HL-60 (cell line): ENCODE measurements around the gene DMD.

ENCODE experiments used
- DNase-seq, 2 experiments: peaks; one replicate each; pipeline ENCODE4 v3.0.0-alpha.2; 2010 to 2020; ENCODE audit warnings: low read depth in 1 of 2, low spot score in 1 of 2
- H3K27ac ChIP-seq: fragments of 250-450 bp; sonication (Bioruptor Pico); replicated peaks from 2 replicates; pipeline ENCODE4 v1.5.1; 2020; ENCODE audit warnings: mild to moderate bottlenecking, moderate library complexity
- H3K27me3 ChIP-seq: fragments of 250-450 bp; sonication (Bioruptor Pico); 2 replicates; pipeline ENCODE4 v1.5.1; 2021; ENCODE audit warnings: mild to moderate bottlenecking, moderate library complexity; ENCODE audit not compliant: insufficient read depth, poor library complexity, severe bottlenecking
- H3K4me3 ChIP-seq: replicated peaks from 2 replicates; pipeline ENCODE4 v1.5.1; 2011; ENCODE audit warnings: mild to moderate bottlenecking, control low read depth, low read length; ENCODE audit not compliant: insufficient read depth
- GABPA ChIP-seq: IDR thresholded peaks from 2 replicates; pipeline ENCODE4 v1.6.1; 2012; ENCODE audit warnings: low read depth
- POLR2AphosphoS5 ChIP-seq: IDR thresholded peaks from 2 replicates; pipeline ENCODE4 v1.6.1; 2012; ENCODE audit warnings: low read depth
- REST ChIP-seq: IDR thresholded peaks from 2 replicates; pipeline ENCODE4 v1.6.1; 2012; ENCODE audit warnings: low read depth; ENCODE audit not compliant: insufficient replicate concordance
- SPI1 ChIP-seq: IDR thresholded peaks from 2 replicates; pipeline ENCODE4 v1.6.1; 2012; ENCODE audit warnings: low read depth, mild to moderate bottlenecking, borderline replicate concordance
- TF ChIP-seq, protein P1 (sequence below): IDR thresholded peaks from one replicate; pipeline ENCODE4 v1.5.1; 2011; ENCODE audit warnings: low read length, control low read depth, inconsistent platforms; ENCODE audit not compliant: insufficient read depth

DMD gene

DNA sequence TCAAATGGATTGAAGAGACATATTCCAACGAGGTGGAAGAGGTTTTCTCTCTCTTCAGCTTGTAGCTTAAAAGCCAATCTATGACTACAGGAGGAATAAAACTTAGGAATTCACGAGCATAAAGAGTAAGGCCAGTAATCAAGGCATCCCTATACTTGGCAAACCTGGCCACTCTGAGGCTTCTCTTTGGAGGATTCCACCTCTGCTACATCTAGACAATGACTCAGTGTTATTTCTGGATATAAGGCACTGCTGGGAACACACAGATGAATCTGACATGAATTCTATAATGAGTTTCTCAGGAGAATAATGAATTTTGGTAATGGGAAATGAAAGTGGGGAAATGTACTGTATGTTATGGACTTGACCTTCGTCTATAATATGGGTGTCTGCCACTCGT lies 1123.7 kb downstream of the DMD start:
- H3K27ac ChIP-seq, result no peak overlapping the region
- no peak for DNase-seq
- TF ChIP-seq REST, result no peak
- TF ChIP-seq, protein P1, sequence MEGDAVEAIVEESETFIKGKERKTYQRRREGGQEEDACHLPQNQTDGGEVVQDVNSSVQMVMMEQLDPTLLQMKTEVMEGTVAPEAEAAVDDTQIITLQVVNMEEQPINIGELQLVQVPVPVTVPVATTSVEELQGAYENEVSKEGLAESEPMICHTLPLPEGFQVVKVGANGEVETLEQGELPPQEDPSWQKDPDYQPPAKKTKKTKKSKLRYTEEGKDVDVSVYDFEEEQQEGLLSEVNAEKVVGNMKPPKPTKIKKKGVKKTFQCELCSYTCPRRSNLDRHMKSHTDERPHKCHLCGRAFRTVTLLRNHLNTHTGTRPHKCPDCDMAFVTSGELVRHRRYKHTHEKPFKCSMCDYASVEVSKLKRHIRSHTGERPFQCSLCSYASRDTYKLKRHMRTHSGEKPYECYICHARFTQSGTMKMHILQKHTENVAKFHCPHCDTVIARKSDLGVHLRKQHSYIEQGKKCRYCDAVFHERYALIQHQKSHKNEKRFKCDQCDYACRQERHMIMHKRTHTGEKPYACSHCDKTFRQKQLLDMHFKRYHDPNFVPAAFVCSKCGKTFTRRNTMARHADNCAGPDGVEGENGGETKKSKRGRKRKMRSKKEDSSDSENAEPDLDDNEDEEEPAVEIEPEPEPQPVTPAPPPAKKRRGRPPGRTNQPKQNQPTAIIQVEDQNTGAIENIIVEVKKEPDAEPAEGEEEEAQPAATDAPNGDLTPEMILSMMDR, result no peak
- H3K4me3 ChIP-seq, result no peak overlapping the region
- no peaks in the 10 kb centered on the region for H3K27me3 ChIP-seq

DNA sequence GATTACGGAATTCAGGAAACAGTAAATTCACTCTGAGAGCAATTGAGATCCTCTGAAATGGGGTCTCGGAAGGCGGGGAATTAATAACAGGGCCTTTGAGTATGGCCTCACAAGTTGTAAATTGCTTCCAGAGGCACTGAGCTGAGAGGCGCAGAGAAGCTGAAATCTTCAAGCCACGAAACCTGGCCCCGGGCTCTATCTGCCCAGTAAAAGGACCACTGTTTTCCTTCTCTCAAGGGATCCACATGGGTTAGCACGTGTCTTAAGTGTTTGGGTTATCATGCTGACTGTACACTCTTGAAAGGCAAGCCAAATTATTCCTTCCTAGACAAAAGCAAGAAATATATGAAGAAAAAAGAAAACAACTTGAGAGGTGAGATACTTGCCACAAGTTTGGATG lies 1126.6 kb downstream of the DMD start:
- TF ChIP-seq, protein P1, result no peak
- TF ChIP-seq POLR2AphosphoS5 (no peak), GABPA (no peak), REST (no peak), SPI1 (no peak)
- H3K27ac ChIP-seq, result no peak overlapping the region
- no peak overlapping the region for H3K4me3 ChIP-seq
- DNase-seq, result no peak
- no peaks in the 10 kb centered on the region for H3K27me3 ChIP-seq

DNA sequence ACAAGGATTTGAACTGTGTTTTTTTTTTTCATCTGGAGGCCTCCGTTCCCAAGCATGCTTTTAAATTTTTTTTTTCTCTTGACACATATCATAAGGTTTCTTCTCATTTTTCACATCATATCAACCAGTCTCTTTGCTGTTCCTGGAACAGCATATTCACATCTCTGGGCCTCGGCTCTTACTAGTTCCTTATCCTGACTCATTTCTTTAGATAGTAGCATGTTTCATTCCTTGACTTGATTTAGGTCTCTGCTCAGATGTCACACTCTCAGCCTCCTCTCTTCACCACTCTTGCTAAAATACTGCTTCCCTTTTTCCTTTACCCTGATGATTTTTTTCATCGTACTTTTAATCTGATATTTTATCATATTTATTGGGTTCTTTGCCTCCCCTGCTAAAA lies 1163.1 kb downstream of the DMD start:
- no peak for DNase-seq

More for the DNA sequence above, 1163.1 kb downstream of the DMD start:
- TF ChIP-seq SPI1 (no peak), POLR2AphosphoS5 (no peak), GABPA (no peak), REST (no peak)
- TF ChIP-seq, protein P1, result no peak
- H3K27ac ChIP-seq, result no peak overlapping the region
- no peak overlapping the region for H3K4me3 ChIP-seq
- no peaks in the 10 kb centered on the region for H3K27me3 ChIP-seq
